Smooth muscle cell (in vitro differentiated cells): ENCODE measurements around the gene REM2. TPM values are rescaled to one million over a fixed set of nuclear protein-coding genes. Genes with fewer than 3 reads are reported as not detected.

Experiments used
- DNase-seq: peaks from one replicate; lab custom pipeline; 2025; ENCODE audit not compliant: unreplicated experiment; lab: John Stamatoyannopoulos, UW
- H2AFZ ChIP-seq: fragments of 200-600 bp; sonication (generic); 2 replicates; pipeline ENCODE4 v1.6.0; 2016; ENCODE audit warnings: antibody characterized with exemption, low read depth, mild to moderate bottlenecking
- H3F3A ChIP-seq: fragments of 200-600 bp; sonication (generic); 2 replicates; pipeline ENCODE4 v1.6.0; 2017; ENCODE audit warnings: antibody characterized with exemption, low read depth
- H3K27ac ChIP-seq: fragments of 200-600 bp; sonication (generic); 2 replicates; pipeline ENCODE4 v1.5.1; 2016; ENCODE audit warnings: low read depth, mild to moderate bottlenecking
- H3K27me3 ChIP-seq: fragments of 200-600 bp; sonication (generic); 2 replicates; pipeline ENCODE4 v1.6.1; 2016; ENCODE audit warnings: low read depth, mild to moderate bottlenecking
- H3K36me3 ChIP-seq: fragments of 200-600 bp; sonication (generic); 2 replicates; pipeline ENCODE4 v1.5.1; 2016; ENCODE audit warnings: low read depth
- H3K4me1 ChIP-seq: fragments of 200-600 bp; sonication (generic); 2 replicates; pipeline ENCODE4 v1.5.1; 2016; ENCODE audit warnings: low read depth
- H3K4me2 ChIP-seq: fragments of 200-600 bp; sonication (generic); 2 replicates; pipeline ENCODE4 v1.6.0; 2016; ENCODE audit warnings: mild to moderate bottlenecking
- H3K4me3 ChIP-seq: fragments of 200-600 bp; sonication (generic); 2 replicates; pipeline ENCODE4 v1.5.1; 2016; ENCODE audit warnings: mild to moderate bottlenecking
- H3K79me2 ChIP-seq: fragments of 200-600 bp; sonication (generic); 2 replicates; pipeline ENCODE4 v1.6.0; 2016; ENCODE audit warnings: low read depth, mild to moderate bottlenecking
- H3K9ac ChIP-seq: fragments of 200-600 bp; sonication (generic); 2 replicates; pipeline ENCODE4 v1.6.0; 2016; ENCODE audit warnings: low read depth
- H3K9me3 ChIP-seq: fragments of 200-600 bp; sonication (generic); replicated peaks from 2 replicates; pipeline ENCODE4 v1.5.1; 2016; ENCODE audit warnings: low read depth
- H4K20me1 ChIP-seq: fragments of 200-600 bp; sonication (generic); 2 replicates; pipeline ENCODE4 v1.6.0; 2016; ENCODE audit warnings: low read depth
- WGBS: methylation state at CpG from one replicate; pipeline ENCODE4 v1.1.7; 2016; ENCODE audit warnings: low lambda C conversion rate; 5-methylcytosine and 5-hydroxymethylcytosine counted together
- polyA plus RNA-seq: library from polyadenylated mRNA; unstranded; fragments of >200 nt; fragmentation: Nextera tagmentation; extraction: Ambion mirVana; gene quantifications from 2 replicates; pipeline ENCODE4 v1.2.1, GENCODE V29; 2016
- total RNA-seq: library from RNA; depleted of rRNA; stranded (reverse); fragments of >200 nt; gene quantifications from 2 replicates; pipeline ENCODE4 v1.2.3, GENCODE V29; 2014
- TF ChIP-seq, protein P1 (sequence below): fragments of 200-600 bp; sonication (generic); IDR thresholded peaks from 2 replicates; pipeline ENCODE4 v1.5.1; 2017; ENCODE audit warnings: borderline replicate concordance, mild to moderate bottlenecking, antibody characterized with exemption; ENCODE audit not compliant: insufficient read depth, poor library complexity, severe bottlenecking

Gene REM2
- total and polyA plus RNA-seq, 2 experiments from 2014 or later = 1.6 to 2.6 TPM

GRCh38 chr14:22887990-22888378 lies 5.0 kb downstream of the REM2 start:
- no peaks in the 10 kb centered on the region for H3K79me2 ChIP-seq
- H3K9ac ChIP-seq = no peak overlapping the region
- H3K4me1 ChIP-seq = peaks cover 14% of the 10 kb centered on the region
- peak overlapping the region; percentile 86 for H2AFZ ChIP-seq
- no peaks in the 10 kb centered on the region for H3K9me3 ChIP-seq
- H3K4me3 ChIP-seq = peak overlapping the region; percentile 60
- H3K36me3 ChIP-seq = no peaks in the 10 kb centered on the region
- peaks cover 10% of the 10 kb centered on the region for H3F3A ChIP-seq
- 84% methylated on average over 5 of the region's 5 CpGs for WGBS
- TF ChIP-seq, protein P1, sequence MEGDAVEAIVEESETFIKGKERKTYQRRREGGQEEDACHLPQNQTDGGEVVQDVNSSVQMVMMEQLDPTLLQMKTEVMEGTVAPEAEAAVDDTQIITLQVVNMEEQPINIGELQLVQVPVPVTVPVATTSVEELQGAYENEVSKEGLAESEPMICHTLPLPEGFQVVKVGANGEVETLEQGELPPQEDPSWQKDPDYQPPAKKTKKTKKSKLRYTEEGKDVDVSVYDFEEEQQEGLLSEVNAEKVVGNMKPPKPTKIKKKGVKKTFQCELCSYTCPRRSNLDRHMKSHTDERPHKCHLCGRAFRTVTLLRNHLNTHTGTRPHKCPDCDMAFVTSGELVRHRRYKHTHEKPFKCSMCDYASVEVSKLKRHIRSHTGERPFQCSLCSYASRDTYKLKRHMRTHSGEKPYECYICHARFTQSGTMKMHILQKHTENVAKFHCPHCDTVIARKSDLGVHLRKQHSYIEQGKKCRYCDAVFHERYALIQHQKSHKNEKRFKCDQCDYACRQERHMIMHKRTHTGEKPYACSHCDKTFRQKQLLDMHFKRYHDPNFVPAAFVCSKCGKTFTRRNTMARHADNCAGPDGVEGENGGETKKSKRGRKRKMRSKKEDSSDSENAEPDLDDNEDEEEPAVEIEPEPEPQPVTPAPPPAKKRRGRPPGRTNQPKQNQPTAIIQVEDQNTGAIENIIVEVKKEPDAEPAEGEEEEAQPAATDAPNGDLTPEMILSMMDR = no peak
- H3K27ac ChIP-seq = no peak overlapping the region
- no peaks in the 10 kb centered on the region for H4K20me1 ChIP-seq
- DNase-seq = no peak
- H3K27me3 ChIP-seq = no peaks in the 10 kb centered on the region
- H3K4me2 ChIP-seq = peak overlapping the region; percentile 89

DNA sequence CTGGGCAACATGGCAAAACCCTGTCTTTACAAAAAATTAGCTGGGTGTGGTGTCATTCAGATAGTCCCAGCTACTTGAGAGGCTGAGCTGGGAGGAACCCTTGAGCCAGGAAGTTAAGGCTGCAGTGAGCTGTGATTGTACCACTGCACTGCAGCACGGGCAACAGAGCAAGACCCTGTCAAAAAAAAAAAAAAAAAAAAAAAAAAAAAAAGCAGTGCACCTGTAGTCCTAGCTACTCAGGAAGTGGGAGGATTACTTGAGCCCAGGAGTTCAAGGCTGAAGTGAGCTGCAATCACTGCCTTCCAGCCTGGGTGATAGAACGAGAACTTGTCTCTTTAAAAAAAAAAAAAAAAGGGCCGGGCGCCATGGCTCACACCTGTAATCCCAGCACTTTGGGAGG lies 5.6 kb downstream of the REM2 start:
- Histone ChIP-seq H3K27ac (no peak overlapping the region), H3K4me1 (peaks cover 10% of the 10 kb centered on the region), H3K79me2 (no peaks in the 10 kb centered on the region), H3F3A (peaks cover 10% of the 10 kb centered on the region), H3K4me2 (no peak overlapping the region), H3K36me3 (no peaks in the 10 kb centered on the region), H3K27me3 (no peaks in the 10 kb centered on the region), H3K9ac (no peak overlapping the region), H2AFZ (no peak overlapping the region), H3K9me3 (no peaks in the 10 kb centered on the region), H4K20me1 (no peaks in the 10 kb centered on the region), H3K4me3 (no peak overlapping the region)
- TF ChIP-seq, protein P1 = no peak
- WGBS = 86% methylated on average over 4 of the region's 4 CpGs
- DNase-seq = no peak

DNA sequence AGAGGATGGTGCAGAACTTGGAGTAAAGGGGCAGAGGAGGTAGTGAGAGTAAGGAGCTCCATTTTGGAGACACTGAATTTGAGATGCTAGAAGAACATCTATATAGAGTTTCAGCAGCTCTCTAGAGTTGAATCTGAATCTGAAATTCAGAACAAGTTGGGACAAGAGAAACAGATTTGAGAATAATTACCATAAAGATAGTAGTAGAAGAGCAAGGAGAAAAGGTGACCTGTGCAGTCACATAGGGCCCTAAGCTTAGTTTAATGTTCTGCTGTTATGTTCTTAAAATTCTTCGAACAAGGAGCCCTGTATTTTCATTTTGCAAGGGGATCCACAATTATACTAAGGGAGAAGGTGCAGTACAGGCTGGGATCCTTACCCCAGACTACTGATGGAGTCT lies 7.4 kb downstream of the REM2 start:
- Histone ChIP-seq H3K4me3 (no peak overlapping the region), H3K9ac (no peak overlapping the region), H3K9me3 (no peaks in the 10 kb centered on the region), H3K27ac (no peak overlapping the region), H3K27me3 (no peaks in the 10 kb centered on the region), H4K20me1 (no peaks in the 10 kb centered on the region), H3F3A (peaks cover 10% of the 10 kb centered on the region), H3K79me2 (no peaks in the 10 kb centered on the region), H3K4me2 (no peak overlapping the region), H2AFZ (no peak overlapping the region), H3K4me1 (peaks cover 6% of the 10 kb centered on the region), H3K36me3 (no peaks in the 10 kb centered on the region)
- 80% methylated on average over 1 of the region's 1 CpG for WGBS
- DNase-seq = no peak
- TF ChIP-seq, protein P1 = no peak

DNA sequence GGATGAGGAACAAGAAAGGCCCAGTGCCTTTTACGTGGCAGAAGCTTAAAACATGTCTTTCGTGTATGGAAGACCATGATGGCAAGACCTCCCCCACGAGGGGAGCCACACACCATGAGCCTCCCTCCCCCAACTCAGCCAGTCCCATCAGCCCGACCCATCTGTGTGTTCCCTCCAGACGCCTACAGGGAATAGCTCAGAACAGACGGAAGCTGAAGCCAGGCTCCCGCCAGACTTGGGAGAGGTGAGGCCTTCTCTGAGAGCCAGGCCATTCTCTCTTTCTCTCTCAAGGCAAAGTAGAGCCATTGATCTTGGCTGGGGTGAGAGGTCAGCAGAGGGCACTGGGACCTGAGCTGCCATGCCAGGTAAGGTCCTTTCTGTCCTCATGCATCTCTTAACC lies 9.5 kb downstream of the REM2 start:
- Histone ChIP-seq H3K79me2 (no peaks in the 10 kb centered on the region), H3K9me3 (no peaks in the 10 kb centered on the region), H3K4me2 (no peak overlapping the region), H3F3A (no peaks in the 10 kb centered on the region), H3K27ac (no peak overlapping the region), H4K20me1 (no peaks in the 10 kb centered on the region), H3K36me3 (no peaks in the 10 kb centered on the region), H2AFZ (no peak overlapping the region), H3K4me3 (no peak overlapping the region), H3K4me1 (peaks cover 4% of the 10 kb centered on the region), H3K27me3 (no peaks in the 10 kb centered on the region), H3K9ac (no peak overlapping the region)
- DNase-seq = no peak
- TF ChIP-seq, protein P1 = no peak
- WGBS = 82% methylated on average over 7 of the region's 7 CpGs
